GM15510 (cell line): ENCODE measurements around the gene LIF.

Experiments
- POLR2A ChIP-seq: IDR thresholded peaks from 3 replicates; pipeline ENCODE4 v1.6.1; 2011; ENCODE audit warnings: borderline replicate concordance; ENCODE audit not compliant: insufficient read length; ENCODE audit errors: extremely low read depth

Gene LIF

DNA sequence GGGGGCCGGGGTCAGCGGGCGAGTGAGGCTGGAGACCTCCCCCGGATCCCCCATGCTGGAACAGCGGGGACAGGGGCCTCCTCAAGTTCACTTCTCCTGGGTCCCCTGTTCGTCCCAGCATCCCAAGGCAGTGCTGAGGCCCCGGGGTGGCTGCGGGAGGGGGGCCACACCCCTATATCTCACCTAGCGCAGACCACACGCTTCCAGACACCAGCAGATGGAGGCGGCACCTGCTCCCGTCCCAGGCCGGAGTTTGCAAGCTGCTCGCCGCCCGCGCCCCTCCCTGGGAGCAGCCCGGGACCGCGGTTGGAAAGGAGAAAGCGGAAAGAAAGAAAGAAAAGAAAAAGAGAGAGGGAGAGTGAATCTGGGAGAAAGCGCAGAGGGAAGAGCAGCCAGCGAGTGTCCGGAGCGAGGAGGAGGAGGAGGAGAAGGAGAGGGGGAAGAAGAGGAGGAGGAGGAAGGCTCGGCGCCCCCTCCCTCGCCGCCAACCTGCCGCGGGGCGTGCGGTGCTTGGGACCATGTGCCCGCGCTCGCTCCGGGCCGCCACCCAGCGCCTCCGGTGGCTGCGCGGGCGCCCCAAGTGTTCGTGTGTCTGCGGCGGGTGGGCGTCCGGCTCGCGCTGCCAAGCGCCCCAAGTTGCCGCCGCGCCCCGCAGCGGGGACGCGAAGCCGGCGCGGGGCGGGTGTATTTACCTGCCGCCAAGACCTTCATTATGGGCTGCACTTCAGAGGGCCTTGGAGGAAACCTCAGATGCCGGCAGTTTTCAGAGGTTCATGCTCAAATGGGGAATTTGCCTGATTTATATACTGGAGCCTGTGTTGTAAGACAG, at the start of gene LIF:
Gene LIF, minus strand, starts transcription at position 775 of the 829 bp plus-strand sequence. Its CDS starts 64 bp downstream, at position 711.
- no peak for TF ChIP-seq POLR2A

DNA sequence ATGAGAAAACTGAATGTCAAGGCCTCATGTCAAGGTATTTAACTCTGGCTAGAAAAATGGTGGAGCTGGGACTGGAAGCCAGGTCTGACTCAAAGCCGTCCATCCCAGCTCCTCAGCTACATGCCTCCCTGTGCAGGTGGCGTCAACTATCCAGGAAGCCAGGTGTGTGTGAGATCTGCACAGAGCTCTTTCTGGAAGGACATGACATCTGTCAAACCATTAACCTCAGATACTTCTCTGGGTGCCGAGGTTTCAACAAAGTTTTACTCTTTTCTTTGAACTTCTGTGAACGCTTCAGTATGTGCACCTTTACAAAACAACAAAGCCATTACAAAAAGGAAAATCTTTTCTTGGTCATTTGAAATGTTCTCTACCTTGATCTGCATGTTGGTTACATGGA, 49.8 kb upstream of the LIF start:
- TF ChIP-seq POLR2A: no peak

DNA sequence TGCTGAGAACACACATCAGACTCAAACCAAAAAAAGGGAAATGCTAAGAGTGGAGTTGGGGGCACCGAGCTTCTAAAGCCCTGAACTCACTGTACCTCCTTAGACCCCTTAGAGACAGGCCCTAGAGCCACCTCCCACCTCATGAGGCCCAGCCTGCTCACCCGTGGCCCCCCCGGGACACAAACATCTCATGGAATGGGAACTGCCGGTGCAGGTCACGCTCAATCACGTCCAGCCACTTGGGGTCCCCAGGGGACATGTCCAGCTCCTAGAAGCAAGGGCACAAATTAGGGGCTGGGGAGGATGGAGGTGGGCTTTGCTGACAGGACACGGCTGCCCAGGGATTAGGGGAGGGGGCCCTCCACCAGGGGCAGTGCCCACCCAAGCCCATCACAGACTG, 49.0 kb upstream of the LIF start:
- TF ChIP-seq POLR2A: no peak

DNA sequence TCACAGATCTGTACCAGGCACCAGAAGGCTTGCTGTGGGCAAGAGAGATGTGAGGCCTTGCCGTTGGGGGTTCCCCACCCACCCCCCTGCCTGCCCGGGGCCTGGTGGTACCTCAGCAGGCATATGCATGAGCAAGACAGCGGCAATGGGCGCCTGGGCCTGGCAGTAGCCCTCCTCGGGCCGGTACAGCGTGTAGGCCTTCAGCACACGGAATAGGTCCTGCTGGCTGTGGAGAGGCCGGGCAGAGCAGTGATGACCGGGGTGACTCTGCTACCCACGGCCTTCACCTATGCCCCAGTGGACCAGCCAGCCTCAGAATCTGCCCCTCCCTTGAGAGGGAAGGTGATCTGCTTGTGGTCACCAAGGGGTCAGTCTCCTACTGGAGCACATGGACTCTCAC, 48.3 kb upstream of the LIF start:
- no peak for TF ChIP-seq POLR2A

DNA sequence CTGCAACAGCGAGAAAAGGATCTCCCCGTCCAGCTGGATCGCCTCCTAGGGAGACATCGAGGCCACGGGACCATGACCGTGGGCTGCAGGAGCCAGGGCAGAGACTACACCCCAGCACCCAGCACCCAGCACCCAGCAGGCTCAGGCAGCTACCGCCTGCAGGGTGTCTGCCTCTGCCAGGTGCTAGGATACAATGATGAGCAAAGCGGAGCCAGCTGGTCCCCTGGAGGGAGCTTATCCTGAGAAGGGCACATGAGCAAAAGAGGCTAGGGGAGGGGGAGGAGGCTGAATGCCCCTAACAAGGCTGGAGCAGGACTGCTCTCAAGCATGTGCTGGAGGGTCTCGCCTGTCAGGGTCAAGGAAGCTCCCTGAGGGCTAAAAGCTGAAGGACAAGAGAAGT, 47.5 kb upstream of the LIF start:
- TF ChIP-seq POLR2A: no peak

DNA sequence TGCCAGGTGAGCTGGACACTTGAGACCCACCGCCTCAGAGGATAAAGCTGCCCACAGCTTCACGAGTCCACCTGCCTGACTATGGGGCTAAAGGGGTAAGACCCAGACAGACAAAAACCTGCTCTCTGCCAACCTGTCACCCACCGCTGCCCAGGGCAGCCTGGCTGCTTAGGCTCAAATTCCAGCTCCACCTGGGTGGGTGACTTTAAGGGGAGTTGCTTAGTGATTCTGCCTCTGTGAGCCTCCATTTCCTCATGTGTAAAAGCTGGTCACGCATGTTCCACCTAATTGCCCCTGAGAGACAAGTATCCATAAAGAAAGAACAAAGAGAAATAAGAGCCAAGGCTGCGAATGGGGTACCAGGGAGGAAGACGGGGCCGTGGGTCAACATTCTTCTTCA, 46.5 kb upstream of the LIF start:
- TF ChIP-seq POLR2A: no peak

DNA sequence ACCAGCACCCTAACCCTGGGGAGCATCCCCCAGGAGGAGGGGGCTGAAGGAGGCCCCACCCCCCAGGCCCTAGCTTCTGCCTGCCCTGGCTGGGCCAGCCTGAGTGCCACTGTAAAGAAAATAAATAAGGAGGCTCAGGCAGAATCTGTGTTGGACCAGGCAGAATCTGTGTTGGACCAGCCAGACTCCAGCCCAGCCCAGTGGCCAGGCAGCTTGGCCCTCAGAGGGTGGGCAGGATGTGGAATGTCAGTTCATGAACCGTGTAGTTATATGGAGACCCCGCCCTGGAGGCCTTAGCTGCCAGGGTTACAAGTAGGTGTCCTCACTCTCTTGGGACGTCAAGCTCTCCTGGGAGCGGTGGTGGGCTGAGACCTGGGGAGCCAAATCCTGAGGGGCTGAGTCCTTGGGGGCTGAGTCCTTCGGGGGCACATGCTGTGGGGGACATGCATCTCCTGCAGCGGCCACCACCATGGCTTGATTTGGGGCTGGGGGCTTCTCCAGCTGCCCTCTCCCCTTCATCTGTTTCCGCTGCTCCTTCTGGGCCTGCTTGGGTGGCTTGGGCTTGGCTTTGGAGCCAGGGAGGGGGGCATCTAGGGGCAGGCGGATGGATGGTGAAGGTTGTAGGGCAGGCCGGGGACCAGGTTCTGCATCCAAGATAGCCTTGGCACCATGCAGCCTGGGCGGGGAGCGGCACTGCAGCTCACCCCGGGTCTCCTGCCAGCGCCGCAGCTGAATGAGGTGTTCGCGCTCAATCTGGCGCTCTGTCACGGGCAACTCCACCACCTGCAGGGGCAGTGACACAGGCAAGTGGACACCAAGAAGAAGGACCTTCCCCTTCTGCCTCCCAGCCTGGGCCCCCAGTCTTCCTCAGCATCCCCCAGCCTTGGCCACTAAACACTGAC, 45.8 kb upstream of the LIF start:
- no peak for TF ChIP-seq POLR2A

DNA sequence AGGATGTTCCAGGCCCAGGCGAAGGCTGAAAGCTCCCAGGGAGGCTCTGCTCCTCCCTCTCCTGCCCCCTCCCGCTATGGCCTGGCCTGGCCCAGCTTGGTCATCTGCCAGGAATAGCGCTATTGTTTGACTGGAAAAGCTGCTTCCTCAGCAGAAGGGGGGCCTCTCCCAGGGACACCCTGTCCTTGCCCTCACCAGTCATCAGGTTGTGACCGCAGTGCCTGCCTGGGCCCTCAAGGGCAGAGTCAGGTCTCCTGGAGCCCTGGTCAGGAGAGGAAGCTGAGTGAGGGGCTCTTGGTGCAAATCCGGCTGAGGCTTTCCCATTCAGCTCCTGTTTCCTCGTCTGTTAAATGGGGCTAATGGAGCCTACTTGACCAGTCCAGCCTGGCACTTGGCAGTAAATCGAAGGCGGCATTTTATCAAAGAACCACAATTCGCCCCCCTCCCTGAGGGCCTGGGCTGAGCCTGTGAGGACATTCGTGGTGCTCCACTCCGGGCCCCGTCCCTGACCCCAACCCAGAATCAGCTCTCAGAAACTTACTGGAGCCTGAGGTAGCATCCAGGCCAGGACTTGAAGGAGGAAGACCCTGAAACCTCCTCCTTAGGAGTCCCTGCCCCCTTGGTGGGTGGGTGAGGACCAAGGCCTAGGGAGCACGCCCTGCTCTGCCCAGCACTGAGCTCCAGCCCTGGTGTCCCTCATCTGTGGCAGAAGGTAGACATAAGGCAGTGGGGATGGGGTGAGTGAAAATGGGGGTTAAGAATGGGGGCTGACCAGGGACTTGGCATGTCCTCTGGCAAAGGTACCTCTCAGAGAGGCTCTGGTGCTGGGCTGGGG, 44.7 kb upstream of the LIF start:
- TF ChIP-seq POLR2A: no peak

DNA sequence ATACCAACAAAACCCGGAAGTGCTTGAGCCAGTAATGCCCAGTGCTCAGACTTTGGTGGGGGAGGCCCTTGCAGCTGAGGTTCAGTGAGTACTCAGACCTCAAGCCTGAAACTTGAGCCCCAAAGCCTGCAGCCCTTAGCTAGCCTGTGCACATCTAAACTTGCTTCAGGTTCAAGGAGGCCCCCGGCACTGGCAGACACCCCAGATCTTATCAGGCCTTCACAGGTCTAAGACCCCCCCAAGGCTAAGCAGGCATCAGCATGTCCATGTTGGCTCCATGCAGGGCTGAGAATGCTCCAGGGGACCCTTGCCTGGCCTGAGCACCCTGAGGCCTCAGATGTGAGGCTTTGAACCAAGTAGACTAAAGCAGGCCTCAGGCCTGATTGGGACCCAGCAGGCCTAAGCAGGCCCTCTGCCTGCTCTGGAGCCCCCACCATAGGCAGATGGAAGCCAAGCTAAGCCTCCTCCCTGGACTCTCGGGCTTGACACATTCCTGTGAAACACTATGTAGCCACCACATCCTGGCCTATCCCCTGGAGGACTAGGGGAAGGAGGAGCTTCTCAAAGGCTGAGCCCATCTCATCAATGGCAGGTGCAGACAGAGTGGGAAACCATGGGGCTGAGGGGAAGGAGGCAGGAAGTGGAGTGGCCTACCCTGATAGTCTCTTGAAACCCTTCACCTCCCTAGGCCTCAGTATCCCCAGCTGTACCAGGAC, 43.9 kb upstream of the LIF start:
- no peak for TF ChIP-seq POLR2A

DNA sequence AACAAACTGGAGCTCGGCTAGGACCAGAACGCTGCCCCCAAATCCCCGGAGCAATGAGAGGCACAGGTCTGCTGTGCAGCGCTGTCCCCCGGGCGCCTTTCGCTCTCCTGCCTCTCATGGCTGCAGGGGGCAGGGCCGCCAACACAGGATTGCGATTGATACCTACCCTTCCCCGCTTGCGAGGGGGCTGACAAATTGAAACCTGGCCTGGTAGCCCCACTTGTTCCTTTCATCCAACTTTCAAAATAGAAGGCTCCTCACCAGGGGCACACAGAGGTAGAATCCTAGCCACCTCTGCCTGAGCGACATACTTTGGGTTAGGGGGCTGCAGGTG, 43.4 kb upstream of the LIF start:
- no peak for TF ChIP-seq POLR2A

DNA sequence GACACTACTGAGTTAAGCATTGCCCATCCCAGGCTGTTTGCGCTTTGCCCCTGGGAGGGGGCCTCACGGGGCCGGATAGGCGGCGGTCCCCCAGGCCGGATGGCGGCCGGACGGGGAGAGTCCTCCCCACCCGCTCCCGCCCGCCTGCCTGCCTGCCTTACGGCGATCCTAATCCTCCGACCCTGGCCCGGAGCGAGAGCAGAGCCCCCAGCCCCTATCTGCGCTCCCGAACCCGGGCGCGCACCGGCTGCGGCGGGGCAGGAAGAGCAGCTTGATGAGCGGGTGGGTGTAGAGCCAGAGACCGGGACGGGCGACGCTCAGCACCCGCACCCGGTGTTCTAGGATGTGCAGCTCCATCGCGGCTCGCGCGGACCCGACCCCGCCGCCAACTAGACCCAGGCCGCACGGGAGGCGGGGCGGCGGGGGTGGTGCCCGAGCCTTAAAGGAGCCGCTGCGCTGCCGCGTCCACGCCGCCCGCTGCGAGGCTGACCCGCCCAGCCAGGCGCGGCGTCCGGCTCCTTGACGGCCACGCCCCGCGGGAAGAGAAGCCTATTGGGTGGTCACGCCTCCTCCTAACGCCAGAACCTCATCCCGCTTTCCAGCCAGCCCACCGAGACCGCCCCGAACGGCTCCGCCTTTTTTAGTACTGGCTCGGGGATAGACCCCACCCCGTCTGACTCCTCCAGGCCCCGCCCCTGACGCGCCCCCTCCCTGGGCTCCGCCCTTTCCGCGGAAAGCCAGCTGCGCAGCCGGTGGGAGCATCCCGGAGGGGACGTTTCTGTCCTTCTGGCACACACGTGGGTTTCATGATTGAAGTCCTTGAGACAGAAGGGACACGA, 42.8 kb upstream of the LIF start, which contains the start of gene CASTOR1:
Gene CASTOR1, minus strand, starts transcription at position 365 of the 839 bp plus-strand sequence. Its CDS starts 8 bp downstream, at position 357.
- peak; percentile 22 for TF ChIP-seq POLR2A

DNA sequence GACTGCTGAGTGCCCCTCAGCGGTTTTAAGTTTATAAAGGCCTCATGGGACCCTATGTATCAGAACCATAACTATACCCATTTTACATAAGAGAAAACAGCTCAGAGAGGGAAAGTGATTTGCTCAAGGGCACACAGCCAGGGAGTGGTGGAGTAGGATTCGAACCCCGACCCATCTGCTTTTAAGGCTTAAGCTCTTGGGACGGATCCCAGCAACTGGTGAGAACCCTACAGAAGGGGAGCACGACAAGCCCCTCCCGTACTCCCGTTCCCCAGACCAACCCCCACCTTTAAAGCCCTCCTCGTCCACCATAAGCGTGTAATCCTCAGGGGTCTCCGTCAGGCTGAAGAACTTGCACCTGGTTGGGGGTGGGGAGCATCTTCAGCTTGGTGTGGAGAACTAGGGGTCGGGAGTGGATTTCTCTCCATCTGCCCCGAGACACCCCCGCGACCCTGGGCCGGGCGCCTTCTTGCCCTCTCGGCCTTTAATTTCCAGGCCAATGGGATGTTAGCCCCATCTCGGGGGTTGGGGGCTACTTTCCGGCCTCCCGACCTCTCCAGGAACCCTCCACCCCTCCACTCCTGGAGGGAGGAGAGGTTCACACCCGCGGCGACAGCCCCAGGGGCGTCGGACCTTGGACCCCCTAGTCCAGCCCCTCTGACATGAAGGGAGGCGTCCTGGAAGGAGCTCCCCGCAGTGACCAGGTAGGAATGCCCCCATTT, 42.0 kb upstream of the LIF start:
- no peak for TF ChIP-seq POLR2A
